Caki2 (cell line): Measurements from ENCODE around the gene PSTPIP2. TPM values are rescaled to one million over a fixed set of nuclear protein-coding genes. Genes with fewer than 3 reads are reported as not detected.

Source experiments
- DNase-seq: peaks from one replicate; pipeline ENCODE4 v3.0.0-alpha.2; 2015; ENCODE audit warnings: low read depth
- in situ Hi-C: cut with HindIII; loops from 2 replicates; pipeline ENCODE4 v1.10.0; 2016; ENCODE audit warnings: low sequenced_read_pairs, low pct_unique_long_range_greater_than_20kb, mixed read lengths
- total RNA-seq: library from RNA; depleted of rRNA; stranded (reverse); fragments of >200 nt; shearing (Covaris generic); gene quantifications from 2 replicates; pipeline ENCODE4 v1.2.3, GENCODE V29; 2014; ENCODE audit warnings: low replicate concordance

Gene PSTPIP2
- total RNA-seq, 1 experiment from 2014 or later: not detected

DNA sequence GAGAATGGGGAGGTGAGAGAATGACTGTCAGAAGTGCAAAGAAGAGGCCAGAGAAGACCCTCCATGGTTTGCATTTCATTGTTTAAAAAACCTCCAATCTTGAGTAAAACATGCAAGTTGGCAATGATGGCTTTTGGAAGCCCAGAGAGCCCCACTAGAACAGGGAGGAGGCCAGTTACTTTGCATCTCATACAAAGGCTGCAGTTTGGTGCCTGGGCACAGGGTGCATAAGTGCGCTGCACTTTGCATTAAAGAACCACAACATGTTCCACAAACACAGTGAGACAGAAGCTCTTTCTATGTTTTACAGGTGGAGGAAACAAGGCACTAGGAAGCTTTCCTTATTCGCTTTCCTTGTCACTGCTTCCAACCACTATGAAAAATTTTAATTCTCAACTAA is 25.4 kb downstream of the PSTPIP2 start:
- DNase-seq: no peak
- in situ Hi-C loops: no loop called here

GRCh38 chr18:46046126-46046525 is 25.9 kb downstream of the PSTPIP2 start:
- in situ Hi-C loops: no loop called here
- no peak for DNase-seq

DNA sequence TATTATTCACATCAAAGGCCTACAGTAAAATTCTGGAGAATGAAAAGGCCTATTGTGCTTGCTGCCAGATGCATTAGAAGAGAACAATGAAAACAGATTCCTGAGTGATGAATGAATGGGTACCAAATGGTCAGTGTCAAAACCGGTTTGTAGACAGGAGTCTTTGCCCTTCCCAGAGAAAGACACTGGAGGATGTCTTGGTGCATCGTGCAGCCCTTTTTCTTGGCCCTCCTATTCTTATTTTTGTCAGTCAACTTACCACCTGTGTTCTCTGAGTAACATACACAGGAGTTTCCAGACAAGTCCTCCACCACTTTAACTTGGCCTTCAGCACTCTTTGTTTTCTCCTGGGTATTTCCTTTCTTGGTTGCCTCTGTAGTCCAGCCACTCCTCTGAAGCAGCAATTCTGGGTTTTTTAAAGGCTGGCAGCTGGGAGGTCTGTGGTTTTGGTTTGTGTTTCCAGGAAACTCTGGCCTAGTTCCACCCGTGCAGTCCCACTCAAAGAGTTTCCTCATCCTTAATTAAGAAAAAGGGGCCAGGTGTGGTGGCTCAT is 29.4 kb downstream of the PSTPIP2 start:
- DNase-seq: no peak
- in situ Hi-C loops: no loop called here

- no peak for DNase-seq
- in situ Hi-C loops: no loop called here
These were observed 31.3 kb downstream of the PSTPIP2 start for GRCh38 chr18:46040747-46041104.

DNA sequence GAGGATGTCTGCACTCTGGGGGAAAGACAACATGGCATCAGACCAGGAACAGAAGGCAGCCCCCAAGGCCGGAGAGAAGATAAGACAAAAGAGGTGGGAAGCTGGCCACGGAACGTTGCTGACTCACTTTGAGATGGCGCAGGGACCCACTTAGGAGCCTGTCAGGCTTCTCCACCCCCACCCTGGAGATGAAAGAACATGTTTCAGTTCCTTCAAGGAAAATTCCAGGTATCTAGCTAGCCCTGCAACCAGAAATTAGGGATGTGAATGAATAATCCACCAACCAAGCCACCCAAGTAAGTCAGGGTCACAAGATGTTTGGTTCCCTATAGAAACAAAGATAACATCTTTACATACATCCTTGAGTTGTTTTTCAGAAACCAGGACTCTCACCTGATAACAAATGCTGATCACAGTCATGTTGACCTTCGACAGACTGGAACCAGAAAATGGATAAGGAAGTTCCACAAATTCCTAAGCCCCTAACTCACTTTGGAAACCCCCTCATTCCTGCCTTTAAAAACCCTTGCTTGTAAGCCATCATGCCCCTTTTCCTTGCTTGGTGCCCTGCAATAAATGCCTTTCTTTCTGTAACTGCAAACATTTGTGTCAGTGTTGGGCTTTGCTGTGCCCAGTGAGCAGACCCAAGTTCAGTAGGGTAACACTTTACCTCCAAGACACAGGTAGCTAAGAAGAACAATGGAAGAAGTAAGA is 31.9 kb downstream of the PSTPIP2 start:
- in situ Hi-C loops: no loop called here
- no peak for DNase-seq

- in situ Hi-C loops: no loop called here
- no peak for DNase-seq
These were observed 34.4 kb downstream of the PSTPIP2 start for GRCh38 chr18:46037512-46038305.

- no peak for DNase-seq
- in situ Hi-C loops: no loop called here
These were observed 36.1 kb downstream of the PSTPIP2 start for GRCh38 chr18:46035696-46036680.

DNA sequence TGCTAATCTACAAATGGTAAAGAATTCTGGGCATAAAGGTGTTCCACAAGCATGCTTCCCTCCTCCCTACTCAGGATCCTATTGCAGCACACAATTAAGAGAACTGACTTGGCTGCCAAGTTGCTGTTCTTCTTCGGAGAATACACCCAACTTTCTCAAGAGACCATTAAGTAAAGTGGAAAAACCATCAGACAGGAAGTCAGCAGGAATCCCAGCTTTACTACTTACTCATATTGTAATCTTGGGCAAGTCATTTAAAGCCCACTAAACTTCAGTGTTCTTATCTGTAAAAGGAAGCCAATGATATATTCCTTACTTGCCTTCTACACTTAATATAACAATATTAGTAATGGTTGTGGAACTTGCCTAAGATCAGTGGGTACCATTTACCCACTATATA is 37.8 kb downstream of the PSTPIP2 start:
- in situ Hi-C loops: no loop called here
- DNase-seq: no peak

GRCh38 chr18:46031741-46032140 is 40.3 kb downstream of the PSTPIP2 start:
- DNase-seq: no peak

GRCh38 chr18:46028536-46028891 is 43.5 kb downstream of the PSTPIP2 start:
- no peak for DNase-seq
- in situ Hi-C loops: no loop called here

More at GRCh38 chr18:46031741-46032140, 40.3 kb downstream of the PSTPIP2 start:
- in situ Hi-C loops: no loop called here

DNA sequence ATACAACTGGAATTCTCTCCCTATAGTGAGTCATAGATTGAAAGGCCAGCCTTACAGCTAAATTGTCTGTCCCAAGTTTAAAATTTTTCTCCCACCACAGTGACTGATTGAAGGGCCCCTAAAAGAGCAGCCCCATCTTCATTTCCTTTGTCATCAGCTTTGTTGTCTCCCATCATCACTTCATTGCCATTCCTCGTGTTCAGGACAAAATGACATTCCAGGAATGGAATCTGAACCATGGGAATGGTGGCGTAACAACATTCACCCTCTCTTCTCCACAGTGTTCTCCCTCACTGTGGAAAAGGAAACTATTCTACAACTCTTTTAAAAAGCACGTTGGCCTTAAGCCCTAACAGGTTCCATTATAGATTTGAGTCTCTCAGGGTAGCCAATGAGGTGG is 52.1 kb downstream of the PSTPIP2 start:
- DNase-seq: no peak

DNA sequence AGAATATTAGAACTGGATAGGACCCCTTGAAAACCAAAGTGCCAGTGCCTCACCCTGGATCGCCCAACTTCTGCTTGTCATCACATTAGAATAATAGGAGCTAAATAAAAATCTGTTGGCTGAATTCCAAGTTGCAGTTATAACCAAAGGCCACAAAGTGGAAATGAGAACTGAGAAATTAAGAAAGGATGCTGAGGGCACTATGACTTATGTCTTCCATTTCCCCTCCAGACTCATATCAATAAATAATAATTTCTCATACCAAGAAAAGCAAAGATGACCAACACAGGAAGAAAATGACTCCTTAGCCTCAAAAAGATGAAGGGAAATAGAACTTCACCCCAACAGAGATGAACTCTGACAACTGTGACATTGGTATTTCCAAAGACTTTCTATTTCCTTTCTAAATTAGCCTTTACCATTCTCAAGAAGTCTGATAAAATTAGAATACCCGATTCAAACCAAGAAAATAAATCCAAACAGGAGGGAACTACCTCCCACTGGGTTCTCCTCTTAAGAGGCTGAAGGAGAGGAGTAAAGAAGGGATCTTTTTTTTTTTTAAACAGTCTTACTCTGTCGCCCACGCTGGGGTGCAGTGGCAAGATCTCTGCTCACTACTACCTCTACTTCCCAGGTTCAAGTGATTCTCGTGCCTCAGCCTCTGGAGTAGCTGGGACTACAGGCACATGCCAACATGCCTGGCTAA is 58.4 kb downstream of the PSTPIP2 start:
- in situ Hi-C loops: no loop called here
- DNase-seq: no peak

More for the DNA sequence above, 52.1 kb downstream of the PSTPIP2 start:
- in situ Hi-C loops: no loop called here

DNA sequence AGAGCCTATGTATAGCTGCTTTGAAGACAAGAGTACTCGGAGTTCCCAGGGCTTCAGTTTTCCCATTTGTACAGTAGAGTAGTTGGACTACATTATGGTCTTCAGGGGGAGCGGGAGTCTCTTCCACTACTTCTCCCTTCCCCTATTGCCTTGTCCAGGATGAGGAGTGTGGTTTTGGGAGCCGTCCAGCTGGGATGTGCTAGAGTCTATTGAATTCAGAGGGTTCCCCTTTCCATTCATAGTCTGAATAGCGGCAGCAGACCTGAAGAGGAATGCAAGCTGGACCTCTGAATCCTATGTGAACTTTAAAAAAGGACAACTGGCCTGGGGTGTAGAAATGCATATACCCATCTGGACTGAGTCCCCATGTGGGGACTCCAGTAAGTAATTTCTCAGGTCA is 61.4 kb downstream of the PSTPIP2 start:
- in situ Hi-C loops: no loop called here
- no peak for DNase-seq

- in situ Hi-C loops: no loop called here
- DNase-seq: no peak
These were observed 62.0 kb downstream of the PSTPIP2 start for GRCh38 chr18:46010050-46010449.

DNA sequence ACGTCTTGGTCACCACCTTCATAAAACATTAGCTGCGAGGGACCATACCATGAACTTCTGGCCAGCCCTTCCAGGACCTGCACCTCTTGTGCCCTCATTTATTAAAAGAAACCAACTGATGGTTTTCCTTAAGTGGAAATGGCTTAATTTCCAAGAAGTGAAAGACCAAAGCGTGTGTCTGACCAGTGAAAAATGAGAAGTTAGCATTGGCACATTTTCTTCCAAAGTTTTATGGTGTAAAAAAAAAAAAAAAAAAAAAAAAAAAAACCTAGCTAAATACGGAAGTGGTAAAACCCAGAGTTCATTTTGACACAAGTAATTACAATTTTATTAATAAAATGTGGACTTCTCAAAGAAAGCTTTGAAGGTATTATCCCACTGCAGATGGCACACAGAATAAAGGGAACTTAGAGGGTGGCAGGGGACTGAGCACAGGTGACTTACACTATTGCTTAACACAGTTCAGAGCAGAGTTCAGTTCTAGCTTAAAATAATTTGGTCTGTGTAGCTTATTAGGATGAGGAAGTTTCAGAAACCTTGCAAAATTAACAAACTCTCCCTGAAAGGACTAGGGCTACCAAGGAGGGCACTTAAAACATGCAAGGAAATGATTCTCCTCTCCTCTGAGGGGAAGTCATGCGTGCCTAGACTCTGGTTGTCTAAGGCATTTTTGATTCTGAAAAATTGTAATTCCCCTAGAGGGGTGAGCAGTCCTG is 62.8 kb downstream of the PSTPIP2 start:
- DNase-seq: no peak
- in situ Hi-C loops: no loop called here

DNA sequence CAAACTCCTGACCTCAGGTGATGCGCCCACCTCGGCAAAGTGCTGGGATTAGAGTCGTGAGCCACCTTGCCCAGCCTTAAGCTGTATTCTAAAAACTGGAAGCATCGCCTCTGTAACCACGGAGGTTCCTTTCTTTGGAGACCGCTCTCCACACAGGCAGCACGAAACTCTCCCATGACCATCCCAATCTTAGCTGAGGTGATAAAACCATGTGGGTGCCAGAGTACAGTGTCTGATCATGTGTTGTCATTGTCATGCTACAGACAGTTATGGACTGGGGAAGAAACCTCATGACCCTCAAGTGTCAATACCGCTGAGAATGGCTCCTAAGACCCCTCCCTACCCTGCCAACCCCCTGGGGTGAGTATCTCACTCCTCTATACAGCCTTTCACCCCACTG is 63.5 kb downstream of the PSTPIP2 start:
- no peak for DNase-seq
- in situ Hi-C loops: no loop called here

- in situ Hi-C loops: no loop called here
- DNase-seq: no peak
These were observed 64.9 kb downstream of the PSTPIP2 start for GRCh38 chr18:46007165-46007564.
